ENCODE results near the gene C1orf53.

GRCh38 chr1:197884173-197884572, 18.3 kb upstream of the C1orf53 start:
- TF ChIP-seq CTCF (conservative IDR thresholded peaks at IDR 0.05) (no peak), EZH2 (IDR thresholded peaks at IDR 0.05; ENCODE audit: low read depth) (no peak)
